ENCODE data around the gene TBXA2R.

TBXA2R gene

DNA sequence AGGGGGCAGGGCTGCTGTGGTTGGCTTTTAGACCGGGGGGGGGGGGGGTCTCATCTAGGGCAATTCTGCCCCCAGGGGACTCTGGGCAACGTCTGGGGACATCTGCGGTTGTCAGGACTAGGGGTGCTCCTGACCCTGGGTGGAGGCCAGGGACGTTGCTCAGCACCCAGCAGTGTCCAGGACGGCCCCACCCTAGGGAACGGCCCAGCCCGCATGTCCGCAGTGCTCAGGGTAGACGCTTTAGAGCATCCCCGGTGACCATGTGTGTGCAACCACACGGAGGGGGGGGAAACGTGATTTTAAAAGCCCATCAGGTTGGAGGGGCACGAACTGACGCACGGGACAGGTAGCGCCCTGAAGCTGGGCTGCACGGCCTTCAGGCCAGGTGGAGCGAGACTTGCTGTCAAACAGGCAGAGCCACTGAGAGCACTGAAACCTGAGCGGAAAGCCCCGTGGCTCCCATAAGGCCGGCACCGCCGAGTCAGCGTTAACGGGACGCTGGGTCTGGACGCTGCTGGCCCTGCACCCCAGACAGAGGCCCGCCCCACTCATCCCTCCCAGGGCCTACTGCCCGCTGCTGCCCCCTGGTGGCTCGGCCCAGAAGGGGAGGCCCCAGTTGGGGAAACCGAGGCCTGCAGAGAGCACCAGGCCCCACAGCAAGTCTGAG is 11.6 kb upstream of the TBXA2R start:
- DNase-seq: peak; percentile 97

DNA sequence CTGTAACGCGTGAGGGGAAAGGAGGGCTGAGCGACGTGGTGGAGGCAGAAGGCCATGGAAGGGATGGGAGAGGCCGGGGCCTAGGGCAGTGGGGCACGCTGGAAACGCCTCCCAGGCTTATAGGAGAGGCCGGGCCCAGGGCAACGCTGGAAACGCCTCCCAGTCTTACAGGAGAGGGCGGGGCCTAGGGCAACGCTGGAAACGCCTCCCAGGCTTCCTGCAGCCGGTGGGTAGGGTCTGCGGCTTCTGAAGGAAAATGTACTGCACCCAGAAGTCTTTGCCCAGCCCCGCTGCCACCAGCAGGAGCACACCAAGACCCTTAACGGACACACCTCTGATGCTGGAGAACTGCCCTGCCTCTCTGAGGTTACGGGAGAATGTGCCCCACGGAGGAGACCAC is 10.8 kb upstream of the TBXA2R start:
- H3K4me2 ChIP-seq (ENCODE audit: low read depth, low read length): peak overlapping the region; percentile 66
- no peak overlapping the region for H2AFZ ChIP-seq (ENCODE audit: low read length)
- peak overlapping the region; percentile 86 for H3K27ac ChIP-seq (ENCODE audit: low read length)
- H3F3A ChIP-seq (ENCODE audit: insufficient read depth, low read length): peaks cover 13% of the 10 kb centered on the region; the same call in 1 of the 2 replicates
- 0 out of 2 replicates have a peak, but pooled peaks cover 10% of the 10 kb centered on the region for H3K4me1 ChIP-seq (ENCODE audit: low read length)
- H3K9ac ChIP-seq (ENCODE audit: low read length): peak overlapping the region; percentile 32
- peak; percentile 43 for DNase-seq
- peak overlapping the region; percentile 9; the same call in 1 of the 2 replicates for H3K4me3 ChIP-seq (ENCODE audit: low read length)
- peaks cover 2% of the 10 kb centered on the region for H3K79me2 ChIP-seq (ENCODE audit: low read length)
- TF ChIP-seq, protein P1, sequence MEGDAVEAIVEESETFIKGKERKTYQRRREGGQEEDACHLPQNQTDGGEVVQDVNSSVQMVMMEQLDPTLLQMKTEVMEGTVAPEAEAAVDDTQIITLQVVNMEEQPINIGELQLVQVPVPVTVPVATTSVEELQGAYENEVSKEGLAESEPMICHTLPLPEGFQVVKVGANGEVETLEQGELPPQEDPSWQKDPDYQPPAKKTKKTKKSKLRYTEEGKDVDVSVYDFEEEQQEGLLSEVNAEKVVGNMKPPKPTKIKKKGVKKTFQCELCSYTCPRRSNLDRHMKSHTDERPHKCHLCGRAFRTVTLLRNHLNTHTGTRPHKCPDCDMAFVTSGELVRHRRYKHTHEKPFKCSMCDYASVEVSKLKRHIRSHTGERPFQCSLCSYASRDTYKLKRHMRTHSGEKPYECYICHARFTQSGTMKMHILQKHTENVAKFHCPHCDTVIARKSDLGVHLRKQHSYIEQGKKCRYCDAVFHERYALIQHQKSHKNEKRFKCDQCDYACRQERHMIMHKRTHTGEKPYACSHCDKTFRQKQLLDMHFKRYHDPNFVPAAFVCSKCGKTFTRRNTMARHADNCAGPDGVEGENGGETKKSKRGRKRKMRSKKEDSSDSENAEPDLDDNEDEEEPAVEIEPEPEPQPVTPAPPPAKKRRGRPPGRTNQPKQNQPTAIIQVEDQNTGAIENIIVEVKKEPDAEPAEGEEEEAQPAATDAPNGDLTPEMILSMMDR (IDR thresholded peaks at IDR 0.05; ENCODE audit: low read length): no peak
- TF ChIP-seq EZH2 (optimal IDR thresholded peaks at IDR 0.05; ENCODE audit: low read depth, low read length) (no peak), EZH2phosphoT487 (IDR thresholded peaks at IDR 0.05; ENCODE audit: low read length) (no peak)
- H4K20me1 ChIP-seq (ENCODE audit: insufficient read depth, low read length): no peaks in the 10 kb centered on the region
- no peaks in the 10 kb centered on the region for H3K9me3 ChIP-seq (replicated peaks; ENCODE audit: insufficient read depth, low read length)
- 0 out of 2 replicates have a peak, but pooled peaks cover 2% of the 10 kb centered on the region for H3K36me3 ChIP-seq (replicated peaks; ENCODE audit: insufficient read depth, low read length)
- no peaks in the 10 kb centered on the region for H3K27me3 ChIP-seq (replicated peaks; ENCODE audit: insufficient read depth, low read length)
- H3K9me2 ChIP-seq (replicated peaks; ENCODE audit: insufficient read depth, low read length): no peaks in the 10 kb centered on the region

More for the DNA sequence above, 11.6 kb upstream of the TBXA2R start:
- peaks cover 6% of the 10 kb centered on the region for H3K79me2 ChIP-seq (ENCODE audit: low read length)
- no peaks in the 10 kb centered on the region for H3K9me2 ChIP-seq (replicated peaks; ENCODE audit: insufficient read depth, low read length)
- peaks cover 13% of the 10 kb centered on the region; the same call in 1 of the 2 replicates for H3F3A ChIP-seq (ENCODE audit: insufficient read depth, low read length)
- peak overlapping the region; percentile 66 for H3K4me2 ChIP-seq (ENCODE audit: low read depth, low read length)
- 0 out of 2 replicates have a peak, but pooled peaks cover 2% of the 10 kb centered on the region for H3K36me3 ChIP-seq (replicated peaks; ENCODE audit: insufficient read depth, low read length)
- H3K9ac ChIP-seq (ENCODE audit: low read length): peak overlapping the region; percentile 32
- H3K4me3 ChIP-seq (ENCODE audit: low read length): peak overlapping the region; percentile 21; the same call in 1 of the 2 replicates
- H3K9me3 ChIP-seq (replicated peaks; ENCODE audit: insufficient read depth, low read length): no peaks in the 10 kb centered on the region
- no peak overlapping the region for H2AFZ ChIP-seq (ENCODE audit: low read length)
- 0 out of 2 replicates have a peak, but pooled peaks cover 10% of the 10 kb centered on the region for H3K4me1 ChIP-seq (ENCODE audit: low read length)
- H3K27me3 ChIP-seq (replicated peaks; ENCODE audit: insufficient read depth, low read length): no peaks in the 10 kb centered on the region
- H4K20me1 ChIP-seq (ENCODE audit: insufficient read depth, low read length): no peaks in the 10 kb centered on the region
- H3K27ac ChIP-seq (ENCODE audit: low read length): peak overlapping the region; percentile 86
- TF ChIP-seq EZH2 (optimal IDR thresholded peaks at IDR 0.05; ENCODE audit: low read depth, low read length): no peak
- TF ChIP-seq, protein P1 (IDR thresholded peaks at IDR 0.05; ENCODE audit: low read length): peak; percentile 99
- TF ChIP-seq EZH2phosphoT487 (IDR thresholded peaks at IDR 0.05; ENCODE audit: low read length): no peak

DNA sequence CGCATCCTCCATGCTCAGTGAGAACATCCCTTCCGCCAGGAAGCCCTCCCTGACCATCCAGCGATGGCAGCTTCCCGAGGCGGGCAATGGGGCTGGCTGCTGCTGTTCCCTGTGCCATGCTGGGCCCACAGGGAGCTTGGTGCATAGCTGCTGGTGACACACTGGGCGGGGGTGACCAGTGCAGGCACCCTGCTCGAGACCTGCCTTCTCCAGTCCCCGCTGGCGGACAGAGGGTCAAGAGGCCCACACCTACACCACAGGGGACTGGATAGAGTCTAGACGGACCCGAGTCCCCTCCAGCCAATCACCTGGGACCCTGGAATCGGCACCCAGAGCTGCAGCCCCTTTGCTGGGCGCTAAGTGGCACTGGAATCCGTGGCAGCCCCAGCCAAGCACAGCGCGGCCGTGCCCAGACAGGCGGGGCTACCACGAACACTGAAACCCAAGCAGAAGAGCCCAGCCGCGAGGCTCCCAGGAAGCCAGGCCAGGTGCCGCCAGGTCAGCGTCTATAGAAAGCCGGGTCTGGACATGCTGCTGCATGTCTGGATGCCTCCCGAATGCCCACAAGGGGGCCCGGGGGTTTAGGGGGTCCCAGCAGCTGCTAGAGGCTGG is 9.0 kb upstream of the TBXA2R start:
- Histone ChIP-seq H3K9me3 (replicated peaks; ENCODE audit: insufficient read depth, low read length) (no peaks in the 10 kb centered on the region), H3K79me2 (ENCODE audit: low read length) (no peaks in the 10 kb centered on the region), H3K4me2 (ENCODE audit: low read depth, low read length) (no peak overlapping the region), H3K27me3 (replicated peaks; ENCODE audit: insufficient read depth, low read length) (no peaks in the 10 kb centered on the region), H3K9ac (ENCODE audit: low read length) (no peak overlapping the region), H3K27ac (ENCODE audit: low read length) (no peak overlapping the region), H3K9me2 (replicated peaks; ENCODE audit: insufficient read depth, low read length) (no peaks in the 10 kb centered on the region), H3K4me1 (ENCODE audit: low read length) (0 out of 2 replicates have a peak, but pooled peaks cover 10% of the 10 kb centered on the region), H3K4me3 (ENCODE audit: low read length) (no peak overlapping the region), H2AFZ (ENCODE audit: low read length) (no peak overlapping the region), H3F3A (ENCODE audit: insufficient read depth, low read length) (peaks cover 13% of the 10 kb centered on the region; the same call in 1 of the 2 replicates), H4K20me1 (ENCODE audit: insufficient read depth, low read length) (no peaks in the 10 kb centered on the region), H3K36me3 (replicated peaks; ENCODE audit: insufficient read depth, low read length) (peaks cover 8% of the 10 kb centered on the region; the same call in 1 of the 2 replicates)
- TF ChIP-seq, protein P1 (IDR thresholded peaks at IDR 0.05; ENCODE audit: low read length): no peak
- TF ChIP-seq EZH2 (optimal IDR thresholded peaks at IDR 0.05; ENCODE audit: low read depth, low read length) (no peak), EZH2phosphoT487 (IDR thresholded peaks at IDR 0.05; ENCODE audit: low read length) (no peak)
- no peak for DNase-seq
